Measurements from ENCODE around the gene COQ3.

Gene COQ3

GRCh38 chr6:99324996-99325395 lies 69.0 kb downstream of the COQ3 start:
- DNase-seq, result no peak

Measured in DMS153 (cell line).